Calu3 (cell line): ENCODE data around the gene SMTN. TPM values are rescaled to one million over a fixed set of nuclear protein-coding genes. Genes with fewer than 3 reads are reported as not detected.
A peak's percentile ranks its signal among the peaks of the same experiment; 100 is the strongest.

Experiments used
- BruUV-seq: library from RNA; stranded (reverse); fragments of 400-500 nt; replicated peaks from 2 replicates; lab custom pipeline; 2021; lab: Mats Ljungman, UMichigan
- CTCF ChIA-PET: fragments of 300-600 bp; sonication (Branson Sonifier 250); formaldehyde crosslinking; loops from one replicate; lab custom pipeline; 2022; ENCODE audit warnings: antibody characterized with exemption; lab: Charles Lee
- DNase-seq: peaks from one replicate; pipeline ENCODE4 v3.0.0; 2022
- H3K27ac Mint-ChIP-seq: one replicate; pipeline ENCODE4 v1.8.0; 2022; ENCODE audit warnings: mixed read lengths; ENCODE audit not compliant: unreplicated experiment
- H3K27me3 Mint-ChIP-seq: one replicate; pipeline ENCODE4 v1.8.0; 2022; ENCODE audit warnings: mixed read lengths; ENCODE audit not compliant: unreplicated experiment
- H3K36me3 Mint-ChIP-seq: one replicate; pipeline ENCODE4 v1.8.0; 2022; ENCODE audit warnings: mild to moderate bottlenecking, moderate library complexity, mixed read lengths; ENCODE audit not compliant: insufficient read depth, unreplicated experiment
- H3K4me1 Mint-ChIP-seq: one replicate; pipeline ENCODE4 v1.8.0; 2022; ENCODE audit warnings: mild to moderate bottlenecking, low read depth, mixed read lengths; ENCODE audit not compliant: unreplicated experiment
- H3K4me3 Mint-ChIP-seq: one replicate; pipeline ENCODE4 v1.8.0; 2022; ENCODE audit warnings: mild to moderate bottlenecking, low read depth, moderate library complexity, mixed read lengths; ENCODE audit not compliant: unreplicated experiment
- H3K9me3 Mint-ChIP-seq: one replicate; pipeline ENCODE4 v1.8.0; 2022; ENCODE audit warnings: low read depth, mixed read lengths; ENCODE audit not compliant: unreplicated experiment
- CTCF ChIP-seq: fragments of 200-600 bp; IDR thresholded peaks from one replicate; pipeline ENCODE4 v1.8.0; 2022; ENCODE audit warnings: antibody characterized with exemption; ENCODE audit not compliant: unreplicated experiment
- intact Hi-C: fragments of 100-400 bp; cut with micrococcal nuclease; formaldehyde crosslinking; loops from one replicate; pipeline ENCODE4 v1.10.0; 2022; ENCODE audit not compliant: unreplicated experiment
- total RNA-seq: library from RNA; stranded (reverse); gene quantifications from 2 replicates; pipeline ENCODE4 v1.2.3, GENCODE V29; 2022

SMTN gene
- total RNA-seq, 1 experiment from 2014 or later, result 61.0 TPM

DNA sequence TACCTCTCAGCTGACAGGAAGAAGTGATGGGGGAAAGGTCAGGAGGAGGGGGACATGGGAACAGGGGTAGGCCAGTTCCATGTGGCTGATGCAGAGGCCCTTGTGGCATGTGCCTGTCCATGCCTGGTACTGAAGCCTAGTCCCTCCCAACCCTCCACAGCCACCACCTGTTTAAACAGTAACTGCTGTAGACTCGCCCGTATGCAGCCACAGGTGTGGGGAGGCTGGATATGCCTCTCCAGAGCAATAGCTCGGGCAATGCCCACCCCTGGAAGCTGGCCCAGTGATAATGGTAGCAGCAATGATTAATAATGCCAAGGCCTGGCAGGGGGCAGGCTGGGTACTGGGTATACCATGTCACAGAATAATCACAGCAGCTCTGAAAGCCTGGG is 2.3 kb downstream of the SMTN start:
- Mint-ChIP-seq H3K27me3 (no peaks in the 10 kb centered on the region), H3K27ac (peak overlapping the region; percentile 82), H3K4me3 (peak overlapping the region; percentile 91), H3K4me1 (peaks cover 28% of the 10 kb centered on the region), H3K9me3 (no peaks in the 10 kb centered on the region), H3K36me3 (peaks cover 43% of the 10 kb centered on the region)
- intact Hi-C loops, result loop anchor here (5.0 kb wide), 1 partner anchor 116 kb away; the partner anchor contains the start of genes MORC2 and TUG1
- no TSS peak for BruUV-seq
- no peak for DNase-seq
- no peak for TF ChIP-seq CTCF
- CTCF ChIA-PET, result interaction anchor here (1.3 to 2.0 kb wide), 2 partner anchors 67 to 114 kb away, joined by 3 to 8 read pairs; partner anchors contain the start of genes MORC2 and TUG1

- H3K27ac Mint-ChIP-seq, result no peak overlapping the region
- intact Hi-C loops, result loop anchor here (5.0 kb wide), 1 partner anchor 117 kb away; the partner anchor contains the start of genes MORC2 and TUG1
- H3K27me3 Mint-ChIP-seq, result no peaks in the 10 kb centered on the region
- no peaks in the 10 kb centered on the region for H3K9me3 Mint-ChIP-seq
- DNase-seq, result no peak
- H3K36me3 Mint-ChIP-seq, result peaks cover 43% of the 10 kb centered on the region
- H3K4me3 Mint-ChIP-seq, result peak overlapping the region; percentile 60
- CTCF ChIA-PET, result interaction anchor here (1.2 to 2.0 kb wide), 3 partner anchors 66 to 115 kb away, joined by 3 to 8 read pairs (median 8); partner anchors contain the start of genes MORC2 and TUG1
- H3K4me1 Mint-ChIP-seq, result peaks cover 28% of the 10 kb centered on the region
- TSS peak; percentile 78 for BruUV-seq
- no peak for TF ChIP-seq CTCF
These were observed 3.0 kb downstream of the SMTN start for GRCh38 chr22:31083923-31084810.

DNA sequence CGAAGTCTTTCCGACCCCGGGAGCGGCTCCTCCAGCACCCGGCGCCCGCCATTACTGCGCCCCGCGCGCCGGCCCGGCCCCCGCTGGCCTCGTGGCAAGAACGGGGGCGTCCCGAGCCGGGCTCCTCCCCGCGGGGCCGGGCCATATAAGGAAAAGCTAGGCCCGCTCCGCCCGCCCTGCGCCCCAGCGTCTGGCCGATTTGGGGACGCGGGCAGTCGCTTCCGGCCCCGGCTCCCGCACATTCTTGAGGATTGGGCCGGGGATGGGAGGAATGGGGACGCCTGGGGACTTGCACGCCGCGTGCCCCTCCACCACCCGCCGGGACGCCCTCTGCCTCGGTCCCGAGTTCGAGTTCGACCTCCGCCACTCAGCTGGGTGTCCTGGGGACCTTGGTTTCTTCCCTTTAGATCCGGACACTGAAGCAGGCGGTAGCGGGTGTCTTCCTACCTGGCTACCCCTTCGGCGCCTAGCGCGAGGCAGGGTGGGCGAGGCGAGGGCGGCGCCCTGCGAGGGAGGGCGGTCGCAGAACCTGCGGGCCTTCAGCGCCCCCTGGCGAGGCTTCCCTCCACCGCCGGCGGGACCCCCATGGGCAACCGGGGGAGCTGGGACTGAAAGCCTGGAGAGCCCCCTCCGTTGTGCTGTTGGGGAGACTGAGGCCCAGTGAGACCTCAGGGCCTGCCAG is 3.8 kb downstream of the SMTN start:
- CTCF ChIA-PET, result interaction anchor here (0.7 to 1.2 kb wide), 2 partner anchors 116 to 138 kb away, joined by 3 to 8 read pairs; partner anchors contain the start of genes MORC2 and TUG1
- intact Hi-C loops, result loop anchor here (5.0 kb wide), 1 partner anchor 118 kb away; the partner anchor contains the start of genes MORC2 and TUG1
- H3K27ac Mint-ChIP-seq, result peak overlapping the region; percentile 77
- H3K4me3 Mint-ChIP-seq, result peak overlapping the region; percentile 60
- peaks cover 43% of the 10 kb centered on the region for H3K36me3 Mint-ChIP-seq
- BruUV-seq, result no TSS peak
- TF ChIP-seq CTCF, result peak; percentile 82
- no peaks in the 10 kb centered on the region for H3K27me3 Mint-ChIP-seq
- peaks cover 28% of the 10 kb centered on the region for H3K4me1 Mint-ChIP-seq
- H3K9me3 Mint-ChIP-seq, result no peaks in the 10 kb centered on the region
- peak; percentile 79 for DNase-seq

GRCh38 chr22:31085493-31085824 is 4.3 kb downstream of the SMTN start:
- no peak for TF ChIP-seq CTCF
- CTCF ChIA-PET, result interaction anchor here (0.6 to 1.2 kb wide), 3 partner anchors 116 to 358 kb away, joined by 3 to 8 read pairs (median 4); partner anchors contain the start of genes MORC2 and TUG1
- intact Hi-C loops, result no loop called here

More at GRCh38 chr22:31085493-31085824, 4.3 kb downstream of the SMTN start:
- peaks cover 41% of the 10 kb centered on the region for H3K36me3 Mint-ChIP-seq
- no TSS peak for BruUV-seq
- no peaks in the 10 kb centered on the region for H3K27me3 Mint-ChIP-seq
- peaks cover 28% of the 10 kb centered on the region for H3K4me1 Mint-ChIP-seq
- peak; percentile 41 for DNase-seq
- H3K9me3 Mint-ChIP-seq, result no peaks in the 10 kb centered on the region
- peak overlapping the region; percentile 60 for H3K4me3 Mint-ChIP-seq
- peak overlapping the region; percentile 77 for H3K27ac Mint-ChIP-seq
